Fibroblast of mammary gland (primary cell): ENCODE measurements around the gene PCDHGA8.
"Not testable (repeated sequence)": the region's sequence is repeated elsewhere in the genome, so short reads cannot be mapped to it uniquely, and the experiment has no call there.

Experiments
- DNase-seq: peaks from one replicate; pipeline ENCODE4 v3.0.0-alpha.2; 2010; ENCODE audit warnings: low read depth
- H3K4me3 ChIP-seq: 2 replicates; pipeline ENCODE4 v1.5.1; 2011; ENCODE audit warnings: low read depth, mild to moderate bottlenecking, low read length, moderate library complexity; ENCODE audit not compliant: control insufficient read depth
- CTCF ChIP-seq: conservative IDR thresholded peaks from 2 replicates; pipeline ENCODE4 v1.5.1; 2011; ENCODE audit warnings: low read depth, low read length, inconsistent platforms; ENCODE audit not compliant: control insufficient read depth, insufficient read depth

PCDHGA8 gene

GRCh38 chr5:141392429-141393198 is at the start of gene PCDHGA8:
Gene PCDHGA8, plus strand, starts transcription at chr5:141392633. Its CDS starts 181 bp downstream, at chr5:141392814.
- DNase-seq = peak; percentile 24
- no peak within 1 kb of the TSS for H3K4me3 ChIP-seq
- TF ChIP-seq CTCF = peak; percentile 18

GRCh38 chr5:141342773-141343172 is 49.7 kb upstream of the PCDHGA8 start:
- TF ChIP-seq CTCF = no peak
- no peak overlapping the region for H3K4me3 ChIP-seq
- DNase-seq = no peak

GRCh38 chr5:141343242-141343952 is 49.0 kb upstream of the PCDHGA8 start, which contains the start of gene PCDHGA3:
Gene PCDHGA3, plus strand, starts transcription at chr5:141343829. Its CDS starts 205 bp downstream, at chr5:141344034.
- peak; percentile 60 for TF ChIP-seq CTCF
- peak; percentile 75 for DNase-seq
- peak within 1 kb of the TSS; percentile 14 for H3K4me3 ChIP-seq

- H3K4me3 ChIP-seq = peak overlapping the region; percentile 14
- DNase-seq = no peak
- no peak for TF ChIP-seq CTCF
Observed at GRCh38 chr5:141343953-141344463, 48.4 kb upstream of the PCDHGA8 start.

GRCh38 chr5:141345327-141345726 is 47.1 kb upstream of the PCDHGA8 start:
- no peak overlapping the region for H3K4me3 ChIP-seq
- DNase-seq = no peak
- no peak for TF ChIP-seq CTCF

GRCh38 chr5:141346017-141346416 is 46.4 kb upstream of the PCDHGA8 start:
- DNase-seq, H3K4me3 ChIP-seq: not testable (repeated sequence)
